ENCODE measurements around the gene INCA1. TPM values are rescaled to one million over a fixed set of nuclear protein-coding genes. Genes with fewer than 3 reads are reported as not detected.

Gene INCA1
- total and polyA plus RNA-seq, 2 of the 8 experiments (the other 6 are each of a cell fraction or from before 2014, with no cell fraction given) = 0.89 to 1.4 TPM

- TF ChIP-seq CHD7 (IDR thresholded peaks at IDR 0.05; ENCODE audit: insufficient replicate concordance, low read length) (no peak), MAX (IDR thresholded peaks at IDR 0.05) (no peak), KDM5A (IDR thresholded peaks at IDR 0.05; ENCODE audit: low read length) (no peak), BACH1 (IDR thresholded peaks at IDR 0.05; ENCODE audit: low read length) (no peak), TCF12 (IDR thresholded peaks at IDR 0.05; ENCODE audit: low read depth, low read length) (no peak), KDM1A (IDR thresholded peaks at IDR 0.05; ENCODE audit: borderline replicate concordance, low read length) (no peak), FOSL1 (IDR thresholded peaks at IDR 0.05; ENCODE audit: insufficient read depth, low read depth, low read length) (no peak), RNF2 (IDR thresholded peaks at IDR 0.05; ENCODE audit: borderline replicate concordance, low read depth, low read length, missing control alignments, poor library complexity, severe bottlenecking) (no peak), SRF (IDR thresholded peaks at IDR 0.05; ENCODE audit: low read depth, low read length) (no peak), TEAD4 (IDR thresholded peaks at IDR 0.05; ENCODE audit: low read depth, low read length) (no peak), CHD1 (IDR thresholded peaks at IDR 0.05; ENCODE audit: low read depth, low read length) (no peak)
Observed at GRCh38 chr17:4969551-4970173, 27.7 kb downstream of the INCA1 start (continued).

Data from H1 (cell line).